ACHN (cell line): ENCODE results near the gene PIGP.

Experiments
- DNase-seq: peaks from one replicate; pipeline ENCODE4 v3.0.0-alpha.2; 2015
- in situ Hi-C: cut with HindIII; loops from 2 replicates; pipeline ENCODE4 v1.10.0; 2017; ENCODE audit warnings: low sequenced_read_pairs, low pct_ligation_motif_present, low pct_unique_long_range_greater_than_20kb

PIGP gene

DNA sequence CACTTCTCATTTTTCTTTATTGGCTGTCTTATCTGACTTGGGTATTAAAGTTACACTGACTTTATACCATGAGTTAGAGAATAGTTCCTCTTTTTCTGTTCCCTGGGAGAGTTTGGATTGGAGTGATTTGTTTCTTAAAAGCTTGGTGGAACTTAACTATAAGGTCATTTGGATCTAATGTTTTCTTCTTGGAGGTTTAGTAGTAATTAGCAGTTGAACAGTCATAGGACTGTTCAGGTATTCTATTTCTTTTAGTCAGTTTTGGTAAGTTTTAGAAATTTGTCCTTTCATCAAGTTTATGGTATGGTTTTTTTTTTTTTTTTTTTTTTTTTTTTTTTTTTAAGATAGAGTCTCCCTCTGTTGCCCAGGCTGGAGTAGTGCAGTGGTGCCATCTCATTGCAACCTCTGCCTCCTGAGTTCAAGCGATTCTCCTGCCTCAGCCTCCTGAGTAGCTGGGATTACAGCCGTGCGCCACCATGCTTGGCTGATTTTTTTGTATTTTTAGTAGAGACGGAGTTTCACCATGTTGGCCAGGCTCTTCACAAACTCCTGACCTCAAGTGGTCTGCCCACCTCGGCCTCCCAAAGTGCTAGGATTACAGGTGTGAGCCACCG is 6.4 kb upstream of the PIGP start:
- in situ Hi-C loops, result no loop called here
- DNase-seq, result peak; percentile 39

DNA sequence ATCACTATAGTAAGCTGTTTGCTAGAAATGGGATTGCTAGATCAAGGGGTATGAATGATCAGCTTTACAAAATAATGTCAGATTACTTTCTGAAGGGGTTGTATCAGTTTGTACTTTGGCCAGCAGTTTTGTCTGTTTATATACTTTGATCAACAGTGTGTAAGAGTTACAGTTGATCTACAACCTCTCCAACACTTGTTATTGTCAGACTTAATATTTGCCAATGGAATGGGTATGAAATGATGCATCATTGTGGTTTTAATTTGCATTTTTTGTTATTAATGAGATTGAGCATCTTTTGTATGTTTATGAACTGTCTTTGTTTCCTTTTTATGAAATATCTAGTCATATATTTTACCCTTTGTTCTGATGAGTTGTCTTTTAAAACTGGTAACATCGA is 4.5 kb upstream of the PIGP start:
- DNase-seq, result no peak
- in situ Hi-C loops, result no loop called here

GRCh38 chr21:37076087-37076850 is 3.4 kb upstream of the PIGP start:
- DNase-seq, result no peak
- in situ Hi-C loops, result no loop called here

DNA sequence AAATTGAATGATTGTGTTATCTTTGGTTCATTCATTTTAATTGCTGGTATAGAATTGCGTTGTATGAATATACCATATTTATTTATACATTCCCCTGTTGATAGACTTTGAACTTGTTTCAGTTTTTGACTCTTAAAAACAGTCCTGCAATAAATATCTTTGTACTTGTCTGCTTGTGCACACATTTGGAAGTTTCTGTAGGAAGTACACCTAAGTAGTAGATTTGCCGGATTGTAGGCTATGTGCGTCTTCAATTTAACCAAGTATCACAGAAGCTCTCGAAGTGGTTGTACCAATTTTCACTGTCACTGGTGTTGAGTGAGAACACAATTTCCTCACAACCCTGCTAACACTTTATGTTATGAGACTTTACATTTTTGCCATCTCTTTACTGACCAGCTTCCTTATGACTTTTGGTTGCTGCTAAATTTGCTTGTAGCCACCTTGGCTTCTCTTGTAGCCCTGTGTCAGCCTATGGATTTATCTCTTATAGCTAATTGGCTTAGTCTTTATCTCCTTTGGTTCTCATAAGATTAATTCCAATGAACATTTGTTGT is 2.4 kb upstream of the PIGP start:
- DNase-seq, result no peak
- in situ Hi-C loops, result no loop called here

DNA sequence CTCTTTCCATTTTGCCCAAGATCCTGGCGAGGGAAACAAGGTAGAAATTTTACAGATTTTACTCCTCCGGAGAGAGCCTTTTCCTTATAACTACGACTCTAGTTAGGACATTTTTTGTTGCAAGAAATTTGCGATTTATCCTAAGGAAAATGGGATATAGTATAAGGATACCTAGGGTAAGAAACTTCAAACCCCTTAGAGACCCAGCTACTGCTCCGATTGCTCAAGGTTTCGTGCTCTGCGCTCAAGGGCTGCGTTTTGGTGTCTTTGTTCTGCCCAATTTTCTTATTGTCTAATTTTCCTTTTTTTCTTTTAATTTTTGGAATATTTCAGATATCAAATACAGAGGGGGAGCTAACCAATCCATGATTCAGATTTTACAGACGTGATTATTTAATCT is 1.7 kb upstream of the PIGP start:
- DNase-seq, result no peak
- in situ Hi-C loops, result no loop called here

GRCh38 chr21:37074197-37074510 is 1.3 kb upstream of the PIGP start:
- DNase-seq, result peak; percentile 19
- in situ Hi-C loops, result no loop called here

DNA sequence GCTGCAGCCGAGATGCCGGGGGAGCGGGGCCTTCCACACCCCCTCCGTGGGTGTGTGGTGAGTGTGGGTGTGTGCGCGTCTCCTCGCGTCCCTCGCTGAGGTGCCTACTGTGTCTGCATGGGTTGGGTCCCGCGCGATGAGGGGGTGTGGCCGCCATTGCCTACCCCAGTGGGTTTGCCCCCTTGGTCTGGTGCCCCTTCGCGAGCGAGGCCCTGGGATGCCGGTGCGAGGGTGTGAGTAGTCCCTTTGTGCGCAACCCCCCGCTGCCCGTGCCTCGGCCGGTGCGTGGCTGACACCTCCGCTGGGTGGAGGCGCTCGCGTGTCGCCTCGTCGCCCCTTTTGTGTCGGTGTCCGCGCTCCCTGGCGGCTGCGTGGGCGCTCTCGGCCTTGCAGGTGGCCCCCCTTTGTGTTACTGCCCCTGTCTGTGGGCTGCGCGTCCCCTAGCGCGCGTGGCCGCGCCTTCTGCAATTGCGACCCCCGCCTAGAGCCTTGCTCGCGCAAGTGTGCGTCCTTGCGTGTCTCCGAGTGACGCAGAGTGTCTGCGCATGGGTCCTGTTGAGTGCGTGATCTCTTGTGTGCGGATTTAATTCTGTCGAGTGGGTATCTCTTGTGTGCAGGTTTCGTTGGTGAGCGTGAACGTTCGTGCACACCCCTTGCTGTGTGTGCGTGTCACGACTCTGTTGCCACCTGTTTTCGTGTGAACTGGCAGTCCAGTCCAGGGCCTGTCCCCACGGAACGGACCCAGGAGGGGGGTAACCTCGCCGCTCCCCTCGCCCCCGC is 736 bp upstream of the PIGP start:
- in situ Hi-C loops, result no loop called here

DNA sequence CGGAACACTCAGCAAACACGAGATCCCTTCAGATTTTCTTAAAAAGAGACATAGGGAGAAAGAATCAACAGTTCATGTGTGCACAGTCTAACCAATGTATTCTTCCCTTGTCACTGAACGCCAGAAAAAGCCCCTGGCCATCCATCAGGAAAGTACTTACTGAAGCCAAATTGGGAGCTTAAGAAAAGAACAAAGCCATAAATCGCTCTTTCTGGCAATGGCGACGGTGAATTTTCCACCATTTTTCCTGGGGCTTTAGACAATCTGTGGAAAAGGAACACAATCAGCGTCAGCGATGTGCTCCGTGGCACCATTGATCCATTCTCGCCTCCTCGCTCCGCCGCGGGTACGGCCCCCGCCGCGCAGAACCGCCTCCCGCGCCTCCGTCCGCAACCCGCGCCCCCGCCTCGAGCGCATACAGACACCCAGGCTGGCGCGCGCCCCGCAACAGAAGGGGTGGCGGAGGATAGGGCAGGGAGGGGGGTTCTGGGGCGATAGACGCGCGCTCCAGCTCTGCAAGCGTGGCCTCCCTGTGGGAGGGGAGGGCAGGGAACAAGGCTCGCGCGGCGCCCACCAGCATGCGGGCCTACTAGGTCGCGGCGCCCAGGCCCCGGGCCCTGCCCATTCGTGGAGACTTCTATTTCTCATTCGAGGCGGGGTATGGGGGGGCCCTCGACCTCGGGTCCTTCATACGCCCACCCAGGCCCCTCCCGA is 440 bp downstream of the PIGP start:
- in situ Hi-C loops, result no loop called here
- peak; percentile 57 for DNase-seq

More for the DNA sequence above, 736 bp upstream of the PIGP start:
- DNase-seq, result peak; percentile 37

GRCh38 chr21:37071561-37072273 is 1.2 kb downstream of the PIGP start:
- DNase-seq, result peak; percentile 24
- in situ Hi-C loops, result no loop called here

GRCh38 chr21:37065561-37066177 is 7.2 kb downstream of the PIGP start:
- no peak for DNase-seq
- in situ Hi-C loops, result no loop called here

- in situ Hi-C loops, result no loop called here
- no peak for DNase-seq
These were observed 8.0 kb downstream of the PIGP start for GRCh38 chr21:37064841-37065240.

- DNase-seq, result no peak
- in situ Hi-C loops, result no loop called here
These were observed 9.4 kb downstream of the PIGP start for GRCh38 chr21:37063433-37063832.

GRCh38 chr21:37062593-37062935 is 10.3 kb downstream of the PIGP start:
- no peak for DNase-seq
- in situ Hi-C loops, result no loop called here

DNA sequence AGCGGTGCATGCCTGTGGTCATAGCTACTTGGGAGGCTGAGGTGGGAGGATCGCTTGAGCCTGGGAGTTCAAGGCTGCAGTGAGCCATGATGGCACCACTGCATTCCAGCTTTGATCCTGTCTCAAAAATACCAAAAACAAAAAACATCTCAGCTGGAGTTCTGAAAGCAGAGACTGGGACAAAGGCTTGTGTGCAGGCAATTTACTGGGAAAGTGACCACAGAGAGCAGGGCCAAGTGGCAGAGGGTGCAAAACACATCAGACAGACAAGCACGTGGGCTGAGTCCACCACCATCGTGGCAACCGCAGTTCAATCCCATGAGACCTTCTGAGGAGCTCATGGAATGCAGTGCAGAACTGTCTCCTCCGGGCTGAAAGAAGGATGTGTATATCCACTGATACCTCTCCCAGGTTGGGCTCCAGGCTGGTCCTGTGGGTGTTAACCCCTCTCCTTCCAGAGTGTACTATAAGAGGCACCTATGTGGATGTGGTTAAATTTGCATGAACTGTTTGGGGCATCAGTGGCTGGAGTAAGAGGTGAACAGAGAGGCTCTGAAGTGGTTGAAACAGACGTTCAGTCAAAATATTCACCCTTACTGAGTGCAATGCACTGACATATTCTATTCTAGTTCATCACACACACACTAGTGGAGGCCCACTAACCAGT is 10.8 kb downstream of the PIGP start:
- in situ Hi-C loops, result no loop called here

GRCh38 chr21:37060296-37060695 is 12.6 kb downstream of the PIGP start:
- peak; percentile 84 for DNase-seq
- in situ Hi-C loops, result no loop called here

More for the DNA sequence above, 10.8 kb downstream of the PIGP start:
- DNase-seq, result no peak

- no peak for DNase-seq
- in situ Hi-C loops, result no loop called here
These were observed 13.7 kb downstream of the PIGP start for GRCh38 chr21:37059181-37059580.

GRCh38 chr21:37058261-37058660 is 14.6 kb downstream of the PIGP start:
- in situ Hi-C loops, result no loop called here
- no peak for DNase-seq
